NCI-H146 treated with DMSO at 0.1 percent for 48 hours (cell line): Measurements from ENCODE around the gene TADA3.
A peak's percentile ranks its signal among the peaks of the same experiment; 100 is the strongest.
"Not testable (repeated sequence)": the region's sequence is repeated elsewhere in the genome, so short reads cannot be mapped to it uniquely, and the experiment has no call there.

Source experiments
- DNase-seq: peaks from one replicate; lab custom pipeline; 2025; ENCODE audit not compliant: unreplicated experiment; lab: John Stamatoyannopoulos, UW

The TADA3 gene

GRCh38 chr3:9785602-9786001 lies 6.7 kb downstream of the TADA3 start:
- no peak for DNase-seq

GRCh38 chr3:9784965-9785364 lies 7.3 kb downstream of the TADA3 start:
- DNase-seq: no peak

DNA sequence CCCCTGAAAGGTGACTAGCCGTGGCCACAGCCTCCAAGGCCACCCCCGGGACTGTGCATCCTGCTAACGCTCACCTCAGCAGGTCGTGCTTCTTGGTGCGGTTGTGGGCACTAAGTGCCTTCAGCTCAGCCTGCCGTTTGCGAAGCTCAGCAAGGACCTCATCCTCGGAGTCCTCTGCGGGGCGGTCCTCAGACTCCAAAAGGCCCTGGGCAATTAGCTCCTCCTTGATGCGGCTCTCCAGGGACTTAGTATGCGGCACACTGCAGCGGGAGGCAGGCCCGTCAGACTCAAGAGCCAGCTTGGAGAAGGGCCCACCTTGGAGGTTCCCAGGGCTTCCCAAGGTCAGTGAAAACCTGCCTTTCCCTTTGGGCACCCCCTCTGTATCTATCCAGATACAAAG lies 8.3 kb downstream of the TADA3 start:
- no peak for DNase-seq

DNA sequence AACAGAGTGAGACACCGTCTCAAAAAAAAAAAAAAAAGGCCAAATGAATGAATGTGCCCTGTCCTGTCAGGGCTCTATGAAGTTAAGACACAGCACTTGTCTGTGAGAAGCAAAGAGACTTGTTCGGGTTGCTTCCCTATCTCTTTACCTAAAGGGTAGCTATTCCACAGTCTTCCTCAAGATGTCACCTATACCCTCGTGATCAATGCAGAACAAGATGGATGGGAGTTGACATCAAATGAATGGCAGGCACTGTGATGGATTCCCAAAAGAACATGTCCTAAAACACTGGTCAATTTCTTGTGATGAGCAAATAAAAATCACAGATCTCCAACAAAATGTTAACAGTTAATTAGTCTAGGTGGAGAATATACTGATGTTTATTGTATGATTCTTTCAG lies 9.5 kb downstream of the TADA3 start:
- no peak for DNase-seq

DNA sequence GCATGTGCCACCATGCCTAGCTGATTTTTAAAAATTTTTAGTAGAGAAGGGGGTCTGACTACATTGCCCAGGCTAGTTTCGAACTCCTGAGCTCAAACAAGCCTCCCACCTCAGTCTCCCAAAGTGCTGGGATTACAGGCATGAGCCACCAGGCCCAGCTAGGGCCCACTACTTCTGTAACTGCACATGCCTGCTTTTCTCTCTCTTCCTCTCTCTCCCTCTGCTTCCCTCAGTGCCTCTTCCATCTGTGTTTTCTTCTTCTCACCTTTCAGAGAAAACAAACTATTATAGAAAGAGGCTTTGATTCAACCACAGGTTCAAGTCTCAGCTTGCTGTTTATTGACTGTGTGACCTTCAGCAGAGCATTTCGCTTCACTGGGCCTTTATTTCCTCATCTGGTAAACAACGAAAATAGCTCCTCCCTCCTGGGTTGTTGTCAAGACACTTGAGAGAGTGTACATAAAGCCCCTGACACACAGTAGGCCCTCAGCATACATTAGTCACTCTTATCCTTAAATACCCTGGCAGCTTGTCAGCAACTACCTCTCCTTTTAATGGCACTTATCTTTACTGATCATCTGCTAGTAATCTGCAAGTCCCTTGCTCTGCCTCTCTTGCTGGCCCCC lies 10.2 kb downstream of the TADA3 start:
- no peak for DNase-seq

DNA sequence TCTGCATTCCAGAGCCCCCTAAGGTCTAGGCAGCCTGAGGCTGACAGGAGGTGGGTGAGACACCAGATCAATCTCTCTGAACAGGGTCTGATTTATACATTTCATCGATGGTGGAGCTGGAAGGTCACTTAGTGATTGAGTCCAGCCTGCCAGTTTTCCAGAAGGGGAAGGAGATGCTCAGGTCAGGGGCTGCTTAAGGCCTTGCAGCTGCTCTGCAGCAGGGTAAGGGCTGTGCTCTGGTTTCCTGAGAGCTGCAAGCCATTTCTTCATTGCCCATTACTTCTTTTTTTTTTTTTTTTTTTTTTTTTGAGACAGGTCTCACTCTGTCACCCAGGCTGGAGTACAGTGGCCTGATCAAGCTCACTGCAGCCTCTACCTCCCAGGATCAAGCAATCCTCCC lies 10.7 kb downstream of the TADA3 start:
- no peak for DNase-seq

- DNase-seq: no peak
Observed at GRCh38 chr3:9780910-9781309, 11.4 kb downstream of the TADA3 start.

GRCh38 chr3:9780458-9780812 lies 11.8 kb downstream of the TADA3 start:
- no peak for DNase-seq

DNA sequence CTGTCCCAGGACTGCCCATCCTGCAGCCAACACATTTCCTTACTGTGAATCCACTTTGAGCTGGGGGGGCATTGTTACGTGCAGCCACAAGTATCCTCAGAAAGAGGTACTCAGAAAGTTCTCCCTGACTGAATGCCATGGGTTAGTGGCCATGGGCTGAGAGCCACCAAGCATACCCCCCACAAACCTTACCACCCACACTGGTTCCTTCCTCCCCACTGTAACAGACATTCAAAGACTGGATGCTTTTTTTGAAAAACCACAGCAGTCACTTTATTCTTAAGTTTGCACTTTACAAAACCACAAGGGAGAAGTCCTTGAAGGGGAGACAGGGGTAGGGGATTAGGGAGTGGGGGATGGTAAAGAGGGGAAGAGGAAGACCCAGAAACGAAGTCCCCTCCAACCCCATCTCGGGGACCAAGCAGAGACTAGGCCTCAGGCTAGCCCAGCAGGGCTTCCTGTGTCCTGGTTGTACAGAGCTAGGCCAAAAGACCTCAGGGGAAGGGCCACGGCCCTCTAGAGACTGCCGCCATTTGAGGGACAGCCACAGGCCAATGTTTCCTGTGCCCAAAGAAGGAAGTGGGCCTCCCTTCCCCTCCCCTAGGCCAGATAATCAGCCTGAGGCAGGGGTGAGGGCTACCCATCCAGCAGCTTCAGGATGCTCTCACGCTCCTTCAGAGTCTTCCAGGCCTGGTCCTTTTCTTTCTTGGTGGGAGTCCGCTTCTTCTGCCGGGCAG lies 12.4 kb downstream of the TADA3 start:
- DNase-seq: no peak

- DNase-seq: no peak
Observed at GRCh38 chr3:9779075-9779593, 13.1 kb downstream of the TADA3 start.

- DNase-seq: no peak
Observed at GRCh38 chr3:9778143-9779074, 13.9 kb downstream of the TADA3 start.

- no peak for DNase-seq
Observed at GRCh38 chr3:9777694-9778021, 14.6 kb downstream of the TADA3 start.

GRCh38 chr3:9776896-9777693 lies 15.2 kb downstream of the TADA3 start:
- DNase-seq: no peak

GRCh38 chr3:9771007-9771406 lies 21.3 kb downstream of the TADA3 start:
- DNase-seq: not testable (repeated sequence)

DNA sequence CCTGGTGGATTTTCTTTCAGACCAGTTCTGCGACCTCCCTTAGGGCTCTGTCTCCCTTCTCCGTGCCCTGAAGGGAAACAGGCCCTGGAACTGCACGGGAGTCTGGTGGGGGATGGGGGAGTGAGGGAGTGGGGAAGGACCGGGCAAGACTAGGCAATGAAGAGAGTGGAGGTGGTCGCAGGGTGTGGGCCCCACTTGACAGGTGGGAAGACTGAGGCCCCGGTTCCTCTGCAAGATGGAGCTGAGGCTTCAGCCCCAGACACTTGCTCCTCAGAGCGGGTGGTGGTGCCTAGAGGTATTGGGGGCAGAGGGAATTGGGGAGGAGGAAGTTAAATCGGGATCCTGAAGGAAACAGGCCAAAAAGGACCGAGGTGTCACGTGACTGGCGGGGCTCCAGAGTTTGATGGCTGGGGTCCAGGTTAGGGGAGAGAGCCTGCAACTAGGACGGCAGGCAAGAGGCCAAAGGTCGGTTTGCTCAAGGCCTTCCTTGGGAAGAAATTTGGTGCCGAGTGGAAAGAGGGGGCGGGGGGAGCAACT lies 21.9 kb downstream of the TADA3 start:
- no peak for DNase-seq

GRCh38 chr3:9769426-9770275 lies 22.6 kb downstream of the TADA3 start, which contains the start of gene CAMK1:
Gene CAMK1, minus strand, starts transcription at chr3:9769947. Its CDS starts 2,198 bp downstream, at chr3:9767749.
- peak; percentile 24 for DNase-seq

DNA sequence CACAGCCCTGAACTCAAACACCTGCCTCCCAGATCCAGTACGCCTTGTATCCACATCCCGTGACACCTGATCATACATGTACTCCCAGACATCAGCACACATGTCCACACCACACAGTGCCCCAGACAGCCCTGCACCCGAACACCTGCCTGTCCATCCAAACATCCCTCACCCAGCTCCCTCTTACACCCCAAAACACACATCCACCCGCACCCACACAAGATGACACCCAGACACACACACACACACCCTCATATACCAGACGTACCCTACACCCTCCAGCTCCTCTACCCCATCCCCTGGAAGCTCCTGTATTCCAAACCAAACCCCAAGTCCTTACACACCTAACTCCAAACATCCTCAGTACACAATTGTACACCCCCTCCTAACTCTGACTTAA lies 23.3 kb downstream of the TADA3 start:
- no peak for DNase-seq

DNA sequence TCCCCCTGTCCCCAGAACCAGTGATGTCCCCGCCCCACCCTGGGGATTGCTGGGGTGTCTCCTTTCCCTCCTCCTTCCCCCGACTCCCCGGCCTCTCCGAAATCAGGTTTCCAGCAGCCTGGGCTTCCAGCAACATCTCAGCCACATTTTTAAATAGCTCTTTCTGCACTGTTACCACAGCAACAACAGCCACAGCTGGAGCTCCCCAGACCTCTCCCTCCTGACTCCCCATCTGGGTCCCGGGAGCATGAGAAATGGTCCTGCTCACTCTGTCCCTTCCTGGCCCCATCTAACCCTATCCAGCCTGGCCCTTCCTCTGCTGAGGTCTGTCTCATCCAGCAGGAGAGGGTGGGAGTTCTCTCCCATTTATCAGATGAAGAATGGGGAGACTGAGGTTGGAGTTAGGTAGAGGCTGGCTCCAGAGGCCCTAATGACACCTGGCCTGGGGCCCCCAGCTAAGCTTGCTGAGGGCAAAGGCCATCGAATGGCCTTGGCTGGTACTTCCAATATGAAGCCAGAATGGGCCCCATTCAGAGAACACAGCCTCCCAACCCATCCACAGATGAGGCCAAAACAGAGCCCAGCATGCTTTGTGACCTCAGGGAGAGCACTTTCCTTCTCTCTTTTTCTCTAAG lies 24.0 kb downstream of the TADA3 start:
- no peak for DNase-seq

DNA sequence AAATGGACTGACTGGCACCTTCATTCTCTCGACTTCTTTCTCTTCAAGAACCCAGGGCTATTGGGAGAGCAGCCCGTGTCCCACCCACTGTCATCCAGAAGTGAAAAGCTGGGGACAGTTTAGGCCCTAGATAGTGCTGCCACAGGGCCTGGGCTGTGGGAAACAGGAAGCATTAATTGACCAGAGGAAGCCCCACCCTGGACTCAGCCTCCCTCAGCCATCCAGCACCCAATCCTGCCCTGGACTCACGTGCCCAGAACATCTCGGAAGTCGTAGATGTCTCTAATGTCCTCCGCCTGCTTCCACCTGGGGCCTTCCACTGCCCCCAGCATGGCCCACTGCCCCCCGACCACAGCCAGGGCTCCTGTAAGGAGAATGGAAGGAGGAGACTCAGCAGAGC lies 24.9 kb downstream of the TADA3 start:
- DNase-seq: no peak
